Inflammatory macrophage treated with lipopolysaccharide for 4 hours (primary cell): ENCODE results near the gene TMEM95.

ENCODE experiments used
- DNase-seq: peaks from one replicate; pipeline ENCODE4 v3.0.0-alpha.2; 2020

Gene TMEM95

GRCh38 chr17:7405350-7406234, 50.6 kb downstream of the TMEM95 start:
- DNase-seq: no peak

- no peak for DNase-seq
Observed at GRCh38 chr17:7406235-7406825, 51.4 kb downstream of the TMEM95 start.
